ENCODE data around the gene PPP1R2.
"Not testable (repeated sequence)": the region's sequence is repeated elsewhere in the genome, so short reads cannot be mapped to it uniquely, and the experiment has no call there.

PPP1R2 gene

GRCh38 chr3:195542698-195543499 is at the start of gene PPP1R2:
TSS of gene PPP1R2 (minus strand) at chr3:195543325. CDS start at chr3:195543025, 300 bp downstream.
- peak; percentile 90 for DNase-seq

- no peak for DNase-seq
These were observed 48.7 kb upstream of the PPP1R2 start for GRCh38 chr3:195591852-195592251.

DNA sequence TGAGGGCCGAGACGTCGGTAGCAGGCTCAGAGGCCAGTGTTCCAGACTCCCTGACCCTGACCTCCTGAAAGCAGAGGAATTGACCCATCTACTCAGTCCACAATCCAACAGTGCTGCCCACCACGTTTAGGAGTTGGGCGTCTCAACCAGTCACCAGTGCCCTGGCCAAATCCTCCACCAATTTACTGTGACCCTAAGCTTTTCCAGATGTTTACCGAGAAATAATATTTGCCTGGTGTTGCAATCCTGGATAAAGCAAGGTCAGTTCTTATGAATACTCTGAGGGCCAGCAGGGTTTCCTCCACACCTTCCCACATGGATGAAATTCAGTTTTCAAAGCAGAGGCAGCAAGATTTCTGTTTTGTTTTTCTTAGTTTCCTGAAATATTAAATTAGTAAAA is 48.1 kb upstream of the PPP1R2 start:
- DNase-seq = no peak

- DNase-seq = not testable (repeated sequence)
These were observed 47.3 kb upstream of the PPP1R2 start for GRCh38 chr3:195590381-195590780.

GRCh38 chr3:195589796-195590195 is 46.7 kb upstream of the PPP1R2 start:
- not testable (repeated sequence) for DNase-seq

GRCh38 chr3:195587824-195588223 is 44.7 kb upstream of the PPP1R2 start:
- no peak for DNase-seq

DNA sequence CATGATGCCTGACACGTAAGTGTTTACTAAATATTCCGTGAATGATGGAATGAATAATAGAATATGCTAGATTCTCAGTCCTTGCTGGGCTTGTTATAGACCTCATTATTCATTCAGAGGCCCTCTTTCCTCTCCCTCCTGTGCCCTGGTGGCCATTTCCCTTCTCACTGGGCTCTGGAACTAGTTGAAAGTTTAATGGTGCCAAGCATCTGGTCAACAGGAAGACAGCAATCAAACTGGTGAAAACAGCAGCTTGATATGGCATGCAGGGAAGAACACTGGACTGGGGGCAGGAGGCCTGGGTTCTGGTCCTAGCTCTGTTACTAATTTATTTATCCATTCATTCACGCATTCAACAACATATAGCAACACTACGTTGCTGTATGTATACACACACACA is 44.3 kb upstream of the PPP1R2 start:
- no peak for DNase-seq

DNA sequence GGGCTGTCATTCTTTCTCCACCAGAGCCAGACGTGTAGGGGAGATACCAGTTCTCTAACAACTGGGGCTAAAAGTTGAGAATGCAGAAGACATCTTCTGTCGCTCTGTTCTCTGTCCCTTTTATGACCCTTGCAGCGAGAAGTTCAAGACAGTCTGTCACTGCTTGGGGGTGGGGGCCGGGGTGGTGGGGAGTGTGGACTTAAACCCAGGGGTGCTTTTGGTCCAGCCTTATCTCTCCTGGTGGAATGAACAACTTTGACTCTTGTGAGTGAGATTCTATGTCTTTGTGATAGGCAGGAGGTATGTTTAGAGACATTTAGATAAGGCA is 41.4 kb upstream of the PPP1R2 start:
- no peak for DNase-seq

DNA sequence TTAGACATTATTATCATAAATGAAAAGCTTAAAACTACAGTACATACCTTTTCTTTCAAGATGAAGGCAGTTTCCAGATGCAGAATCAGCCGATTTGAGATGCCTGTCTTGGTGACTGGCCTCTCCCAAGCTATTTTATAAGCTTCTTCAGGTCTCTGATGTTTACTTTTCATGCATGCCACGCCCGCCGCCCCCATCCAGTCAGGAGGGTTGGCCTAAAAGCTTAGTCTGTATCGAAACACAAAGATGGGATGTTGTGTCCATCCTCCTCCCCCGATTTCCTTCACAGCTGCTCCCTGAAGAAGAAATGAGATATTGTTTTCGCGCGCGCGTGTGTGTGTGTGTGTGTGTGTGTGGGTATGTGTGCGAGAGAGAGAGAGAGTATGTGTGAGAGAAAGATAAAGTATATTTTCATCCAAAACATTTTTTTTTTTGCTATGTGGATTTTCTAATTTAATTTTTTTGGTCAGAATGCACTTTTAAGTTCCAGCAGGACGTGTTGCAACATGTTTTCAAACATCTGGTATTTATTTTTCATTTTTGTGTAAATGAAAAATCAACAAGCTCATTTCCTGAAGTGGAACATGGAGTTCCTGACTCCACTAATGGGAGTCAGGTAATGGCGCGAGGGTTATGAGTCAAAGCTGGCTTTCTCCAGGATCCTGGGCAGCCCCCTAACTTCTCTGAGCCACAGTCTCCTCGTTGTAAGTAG is 40.9 kb upstream of the PPP1R2 start, which contains the start of gene APOD:
APOD (minus strand) TSS at position 110 of the 712 bp plus-strand sequence. CDS start 4,479 bp downstream, outside the sequence.
- no peak for DNase-seq

DNA sequence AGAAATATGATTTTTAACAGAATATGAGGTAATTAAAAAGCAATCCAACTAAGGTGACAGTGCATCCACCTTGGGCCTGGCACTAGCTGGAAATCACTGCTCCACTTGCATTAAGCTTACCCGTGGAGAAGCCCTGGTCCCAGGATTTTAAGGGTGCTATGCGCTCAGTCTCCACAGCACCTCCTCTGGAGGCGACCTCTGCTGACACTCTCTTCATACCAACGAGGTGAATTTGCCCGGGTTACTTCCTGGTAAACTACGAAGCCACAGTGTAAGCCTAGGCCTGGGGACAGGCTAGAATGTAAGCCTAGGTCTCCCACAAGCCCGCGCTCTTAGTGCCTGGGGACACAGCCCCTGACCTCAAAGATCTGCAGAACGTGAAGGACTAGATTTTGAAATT is 39.8 kb upstream of the PPP1R2 start:
- no peak for DNase-seq

GRCh38 chr3:195580744-195581443 is 37.8 kb upstream of the PPP1R2 start:
- DNase-seq = no peak

GRCh38 chr3:195579281-195579680 is 36.2 kb upstream of the PPP1R2 start:
- no peak for DNase-seq

DNA sequence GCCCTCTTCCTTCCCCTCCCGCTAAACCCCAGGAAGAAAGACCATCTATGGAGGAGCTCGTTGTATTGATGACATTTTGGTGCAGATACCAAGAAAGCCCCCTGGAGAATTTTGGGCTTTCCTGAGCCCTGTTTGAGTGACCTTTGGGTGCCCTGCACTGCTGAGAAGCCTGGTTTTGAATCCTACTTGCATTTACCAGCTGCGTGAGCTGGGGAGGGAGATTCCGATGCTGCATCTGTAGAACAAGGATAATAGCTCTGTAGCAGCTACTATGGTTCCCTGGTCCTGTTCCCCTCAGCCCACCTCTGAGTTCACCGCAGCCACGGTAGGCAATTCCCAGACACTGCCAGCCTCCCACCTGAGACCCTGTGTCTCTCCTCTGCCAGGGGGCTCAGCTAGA is 35.4 kb upstream of the PPP1R2 start:
- no peak for DNase-seq

- DNase-seq = no peak
These were observed 34.6 kb upstream of the PPP1R2 start for GRCh38 chr3:195577645-195578177.

- DNase-seq = no peak
These were observed 31.6 kb upstream of the PPP1R2 start for GRCh38 chr3:195574497-195575304.

DNA sequence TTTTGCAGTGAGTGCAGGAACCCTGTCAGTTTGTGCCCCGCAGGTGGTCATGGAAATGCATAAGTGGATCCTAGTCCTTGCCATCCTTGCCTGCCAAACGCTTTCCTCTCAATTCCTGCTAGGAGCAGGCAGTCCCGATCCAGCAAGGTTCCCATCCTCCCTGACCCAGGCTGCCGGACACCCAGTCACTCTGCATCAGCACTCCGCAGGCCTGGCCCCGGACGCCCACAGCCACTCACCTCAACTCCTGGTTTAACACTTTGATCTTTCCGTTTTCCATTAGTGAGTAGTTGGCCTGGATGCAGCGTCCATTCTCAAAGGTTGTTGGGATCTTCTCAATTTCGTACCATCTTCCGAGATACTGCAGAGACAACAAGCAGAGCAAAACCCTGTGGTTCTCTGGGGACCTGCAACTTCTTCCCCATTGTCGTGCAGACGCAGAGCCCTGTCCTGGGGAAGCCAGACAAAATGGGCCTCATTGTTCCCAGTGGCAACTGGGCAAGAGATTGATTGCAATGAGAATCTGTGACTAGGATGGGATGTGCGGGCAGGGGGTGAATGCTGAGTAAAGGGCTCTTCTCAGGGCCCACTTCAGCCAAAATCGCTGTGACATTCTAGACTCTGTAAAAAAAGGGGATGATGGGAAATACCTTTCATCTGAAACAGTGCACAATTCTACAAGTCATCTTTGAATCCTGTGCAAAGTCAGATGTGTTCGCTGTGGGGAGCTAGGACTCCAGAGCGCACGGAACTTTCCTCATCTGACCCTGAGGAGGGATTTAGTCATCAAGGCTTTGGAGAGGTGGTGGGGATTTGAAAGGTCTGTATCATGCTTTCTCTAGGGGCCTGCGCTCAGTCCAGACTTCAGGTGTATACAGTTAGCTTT is 30.7 kb upstream of the PPP1R2 start:
- DNase-seq = no peak

- no peak for DNase-seq
These were observed 28.2 kb upstream of the PPP1R2 start for GRCh38 chr3:195571361-195571760.

- no peak for DNase-seq
These were observed 27.8 kb upstream of the PPP1R2 start for GRCh38 chr3:195570912-195571311.

- DNase-seq = no peak
These were observed 27.2 kb upstream of the PPP1R2 start for GRCh38 chr3:195570344-195570743.

GRCh38 chr3:195568630-195569029 is 25.5 kb upstream of the PPP1R2 start:
- DNase-seq = no peak

DNA sequence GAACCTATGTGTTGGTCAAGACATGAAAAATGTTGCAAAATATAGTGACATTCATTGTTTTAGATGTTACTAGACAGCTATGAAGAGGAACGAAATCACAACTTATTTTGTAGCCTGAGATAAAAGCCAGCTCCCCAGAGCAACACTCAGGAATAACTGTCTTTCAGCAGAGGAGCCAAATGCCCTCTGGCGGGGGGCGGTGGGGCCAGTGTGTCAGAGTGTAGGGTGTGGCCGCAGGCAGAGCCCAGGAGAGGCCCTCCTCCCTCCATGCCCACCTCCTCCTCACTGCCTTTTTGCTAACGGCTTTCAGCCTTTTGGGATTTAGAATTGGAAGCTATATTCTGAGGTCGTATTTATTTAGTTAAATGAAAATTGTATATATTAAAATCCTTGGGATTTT is 23.7 kb upstream of the PPP1R2 start:
- DNase-seq = no peak

DNA sequence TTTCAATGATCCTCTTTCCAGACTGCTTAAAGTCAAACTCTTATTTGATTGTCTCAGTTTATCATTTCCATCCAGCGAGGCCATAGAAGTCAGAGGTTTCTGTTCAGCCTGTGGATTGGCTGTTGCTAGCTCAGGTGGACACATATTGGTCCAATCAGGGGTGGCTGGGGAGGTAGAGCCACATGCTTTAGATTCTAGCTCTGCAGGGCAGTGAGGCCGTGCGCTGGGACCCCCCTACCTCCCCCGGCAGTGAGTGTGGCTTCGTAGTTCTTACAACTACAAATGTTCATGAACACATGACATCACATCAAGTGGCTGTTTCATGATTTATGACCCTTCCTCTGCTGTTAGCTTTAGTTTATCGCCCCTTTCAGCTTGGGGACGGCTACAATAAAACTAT is 22.6 kb upstream of the PPP1R2 start:
- DNase-seq = no peak

Data from CD4-positive, alpha-beta T cell treated with Interleukin-21 for 1 hour (primary cell).